Liver (tissue), 9 donors: ENCODE measurements around the gene OR1I1. TPM values are rescaled to one million over a fixed set of nuclear protein-coding genes. Genes with fewer than 3 reads are reported as not detected.

ENCODE experiments used
- DNase-seq: peaks from one replicate; pipeline ENCODE4 v3.0.0-alpha.2; 2017; ENCODE audit warnings: low spot score
- H3K27ac ChIP-seq, 2 donors: one replicate each; pipeline ENCODE4 v1.7.0; 2013; ENCODE audit warnings: inconsistent platforms in 2 of 2, low read length in 2 of 2, control low read depth in 1 of 2, low read depth in 1 of 2, mild to moderate bottlenecking in 1 of 2
- H3K27me3 ChIP-seq, 4 donors: one replicate each; pipeline versions ENCODE4 v1.6.1 to v1.7.0; 2013; ENCODE audit warnings: low read length in 3 of 4, inconsistent platforms in 1 of 4, mild to moderate bottlenecking in 1 of 4, moderate library complexity in 1 of 4; ENCODE audit not compliant: control insufficient read depth in 4 of 4, insufficient read depth in 4 of 4
- H3K36me3 ChIP-seq, 4 donors: one replicate each; pipeline versions ENCODE4 v1.6.1 to v1.7.0; 2013; ENCODE audit warnings: low read length in 3 of 4, mild to moderate bottlenecking in 3 of 4, low read depth in 1 of 4, moderate library complexity in 1 of 4; ENCODE audit not compliant: control insufficient read depth in 4 of 4, insufficient read depth in 3 of 4
- H3K4me1 ChIP-seq, 4 donors: one replicate each; pipeline versions ENCODE4 v1.6.1 to v1.7.0; 2013; ENCODE audit warnings: low read length in 3 of 4, mild to moderate bottlenecking in 3 of 4, moderate library complexity in 1 of 4; ENCODE audit not compliant: control insufficient read depth in 4 of 4, insufficient read depth in 4 of 4
- H3K4me3 ChIP-seq, 3 donors: one replicate each; pipeline versions ENCODE4 v1.6.1 to v1.7.0; 2013; ENCODE audit warnings: low read length in 3 of 3, control low read depth in 1 of 3, low read depth in 1 of 3, mild to moderate bottlenecking in 1 of 3
- H3K9ac ChIP-seq, 2 donors: one replicate each; pipeline ENCODE4 v1.7.0; 2013; ENCODE audit warnings: low read length in 2 of 2, mild to moderate bottlenecking in 2 of 2, moderate library complexity in 2 of 2, control low read depth in 1 of 2, low read depth in 1 of 2
- H3K9me3 ChIP-seq, 4 donors: one replicate each; pipeline versions ENCODE4 v1.6.1 to v1.7.0; 2013; ENCODE audit warnings: low read length in 3 of 4; ENCODE audit not compliant: control insufficient read depth in 4 of 4
- ATF3 ChIP-seq: IDR thresholded peaks from 2 replicates; pipeline ENCODE4 v1.6.1; 2016; ENCODE audit warnings: antibody characterized with exemption
- CTCF ChIP-seq: fragments of 150-350 bp; IDR thresholded peaks from 2 replicates; pipeline ENCODE4 v1.5.1; 2017; ENCODE audit warnings: improper control_type of control experiment, low read depth, low read length; ENCODE audit not compliant: missing input control
- EGR1 ChIP-seq, 2 donors: IDR thresholded peaks; 2 replicates each; pipeline ENCODE4 v1.6.1; 2016 to 2018; ENCODE audit warnings: antibody characterized with exemption in 2 of 2, low read depth in 2 of 2
- FOXA1 ChIP-seq: IDR thresholded peaks from 2 replicates; pipeline ENCODE4 v1.6.1; 2016; ENCODE audit warnings: antibody characterized with exemption
- FOXA2 ChIP-seq: IDR thresholded peaks from 2 replicates; pipeline ENCODE4 v1.6.1; 2016; ENCODE audit warnings: antibody characterized with exemption
- GABPA ChIP-seq, 2 donors: IDR thresholded peaks in 1 of 2; conservative IDR thresholded peaks in 1 of 2; 2 replicates each; pipeline ENCODE4 v1.6.1; 2016; ENCODE audit warnings: antibody characterized with exemption in 2 of 2, mild to moderate bottlenecking in 1 of 2, moderate library complexity in 1 of 2
- HNF4G ChIP-seq: IDR thresholded peaks from 2 replicates; pipeline ENCODE4 v1.6.1; 2016; ENCODE audit warnings: antibody characterized with exemption
- MAX ChIP-seq: IDR thresholded peaks from 2 replicates; pipeline ENCODE4 v1.6.1; 2016; ENCODE audit warnings: antibody characterized with exemption
- RAD21 ChIP-seq, 2 donors: IDR thresholded peaks; 2 replicates each; pipeline ENCODE4 v1.6.1; 2016; ENCODE audit warnings: antibody characterized with exemption in 2 of 2, mild to moderate bottlenecking in 2 of 2
- REST ChIP-seq: IDR thresholded peaks from 2 replicates; pipeline ENCODE4 v1.6.1; 2016; ENCODE audit warnings: antibody characterized with exemption, mild to moderate bottlenecking
- RXRA ChIP-seq, 2 donors: IDR thresholded peaks; 2 replicates each; pipeline ENCODE4 v1.6.1; 2017 to 2018; ENCODE audit warnings: antibody characterized with exemption in 2 of 2, mild to moderate bottlenecking in 1 of 2
- SP1 ChIP-seq: IDR thresholded peaks from 2 replicates; pipeline ENCODE4 v1.6.1; 2018; ENCODE audit warnings: antibody characterized with exemption, mild to moderate bottlenecking
- WGBS: extraction: QIAGEN DNeasy Blood & Tissue Kit; methylation state at CpG from one replicate; pipeline ENCODE4 v1.1.7; 2013; 5-methylcytosine and 5-hydroxymethylcytosine counted together
- polyA plus RNA-seq, 2 donors: library from polyadenylated mRNA; stranded (reverse) in 1 of 2; unstranded in 1 of 2; fragments of 200-250 nt in 1 of 2; fragments of >200 nt in 1 of 2; fragmentation: Nextera tagmentation in 1 of 2; extraction: Ambion mirVana in 1 of 2; gene quantifications; one replicate each; pipeline versions ENCODE4 v1.2.1 to v1.2.3, GENCODE V29; 2013 to 2015
- total RNA-seq, 2 donors: library from RNA; depleted of rRNA; stranded (reverse); fragments of >200 nt; gene quantifications; one replicate each; pipeline ENCODE4 v1.2.3, GENCODE V29; 2014
- donor health status: healthy.
- donor health status: healthy.
- donor health status: healthy.
- donor health status: healthy.
- donor health status: healthy.

OR1I1 gene
- total and polyA plus RNA-seq, 4 donors = not detected

- TF ChIP-seq CTCF = no peak
Measured at GRCh38 chr19:15116856-15117255, 34.8 kb downstream of the OR1I1 start (continued).

- H3K27ac ChIP-seq = no peak overlapping the region
Measured at GRCh38 chr19:15118248-15118647, 36.2 kb downstream of the OR1I1 start.

GRCh38 chr19:15118789-15119494, 36.9 kb downstream of the OR1I1 start:
- WGBS = 97% methylated on average over 20 of the region's 20 CpGs
- peaks cover 31 to 74% (median 42%) of the 10 kb centered on the region in 4 donors for H3K36me3 ChIP-seq
- no peak for DNase-seq
- H3K27me3 ChIP-seq = no peaks in the 10 kb centered on the region
- no peak overlapping the region for H3K4me3 ChIP-seq
- no peak overlapping the region for H3K9ac ChIP-seq
- H3K4me1 ChIP-seq = peaks cover 2 to 9% (median 6%) of the 10 kb centered on the region in 4 donors
- H3K27ac ChIP-seq = no peak overlapping the region
- H3K9me3 ChIP-seq = no peaks in the 10 kb centered on the region
- TF ChIP-seq EGR1 (IDR thresholded peaks at IDR 0.05; ENCODE audit: low read depth in 2 of 2) (no peak), RAD21 (IDR thresholded peaks at IDR 0.05) (no peak), SP1 (no peak), HNF4G (no peak), REST (no peak), FOXA2 (no peak), ATF3 (no peak), MAX (no peak), RXRA (IDR thresholded peaks at IDR 0.05) (no peak), GABPA (IDR thresholded peaks at IDR 0.05 in 1 of 2, conservative IDR thresholded peaks at IDR 0.05 in 1 of 2) (no peak)

More at GRCh38 chr19:15118248-15118647, 36.2 kb downstream of the OR1I1 start:
- H3K9ac ChIP-seq = no peak overlapping the region
- H3K4me3 ChIP-seq = no peak overlapping the region
- 95% methylated on average over 2 of the region's 2 CpGs for WGBS
- H3K4me1 ChIP-seq = peaks cover 0 to 4% (median under 1%) of the 10 kb centered on the region in 4 donors
- no peaks in the 10 kb centered on the region for H3K27me3 ChIP-seq
- no peak for DNase-seq
- H3K9me3 ChIP-seq = no peaks in the 10 kb centered on the region
- H3K36me3 ChIP-seq = peaks cover 35 to 74% (median 42%) of the 10 kb centered on the region in 4 donors
- no peak for TF ChIP-seq EGR1 (IDR thresholded peaks at IDR 0.05; ENCODE audit: low read depth in 2 of 2)
- no peak for TF ChIP-seq FOXA1
